ENCODE data around the gene KIRREL1.

The KIRREL1 gene

GRCh38 chr1:157993147-157993917, at the start of gene KIRREL1:
Gene KIRREL1, plus strand, starts transcription at chr1:157993645. Its CDS starts 32 bp downstream, at chr1:157993677.
- DNase-seq (ENCODE audit: extremely low spot score): no peak
- ChIA-PET POLR2A (interaction anchor here (0.6 kb wide), 1 partner anchor 98 kb away, joined by 5 read pairs; no protein-coding TSS in a partner anchor), CTCF (interaction anchor here (0.8 to 4.9 kb wide), 14 partner anchors 9 to 131 kb away, joined by 3 to 39 read pairs (median 12); no protein-coding TSS in a partner anchor)
- TF ChIP-seq, protein P1, sequence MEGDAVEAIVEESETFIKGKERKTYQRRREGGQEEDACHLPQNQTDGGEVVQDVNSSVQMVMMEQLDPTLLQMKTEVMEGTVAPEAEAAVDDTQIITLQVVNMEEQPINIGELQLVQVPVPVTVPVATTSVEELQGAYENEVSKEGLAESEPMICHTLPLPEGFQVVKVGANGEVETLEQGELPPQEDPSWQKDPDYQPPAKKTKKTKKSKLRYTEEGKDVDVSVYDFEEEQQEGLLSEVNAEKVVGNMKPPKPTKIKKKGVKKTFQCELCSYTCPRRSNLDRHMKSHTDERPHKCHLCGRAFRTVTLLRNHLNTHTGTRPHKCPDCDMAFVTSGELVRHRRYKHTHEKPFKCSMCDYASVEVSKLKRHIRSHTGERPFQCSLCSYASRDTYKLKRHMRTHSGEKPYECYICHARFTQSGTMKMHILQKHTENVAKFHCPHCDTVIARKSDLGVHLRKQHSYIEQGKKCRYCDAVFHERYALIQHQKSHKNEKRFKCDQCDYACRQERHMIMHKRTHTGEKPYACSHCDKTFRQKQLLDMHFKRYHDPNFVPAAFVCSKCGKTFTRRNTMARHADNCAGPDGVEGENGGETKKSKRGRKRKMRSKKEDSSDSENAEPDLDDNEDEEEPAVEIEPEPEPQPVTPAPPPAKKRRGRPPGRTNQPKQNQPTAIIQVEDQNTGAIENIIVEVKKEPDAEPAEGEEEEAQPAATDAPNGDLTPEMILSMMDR (IDR thresholded peaks at IDR 0.05; ENCODE audit: control extremely low read depth, extremely low read depth, low read depth, missing control alignments): no peak

- CTCF ChIA-PET: interaction anchor here (1.1 to 1.6 kb wide), 3 partner anchors 14 to 358 kb away, joined by 3 to 5 read pairs (median 3); no protein-coding TSS in a partner anchor
- no peak for DNase-seq (ENCODE audit: extremely low spot score)
- POLR2A ChIA-PET: no interaction called here
- TF ChIP-seq, protein P1 (IDR thresholded peaks at IDR 0.05; ENCODE audit: control extremely low read depth, extremely low read depth, low read depth, missing control alignments): no peak
Observed at GRCh38 chr1:157944663-157945280, 48.7 kb upstream of the KIRREL1 start.

DNA sequence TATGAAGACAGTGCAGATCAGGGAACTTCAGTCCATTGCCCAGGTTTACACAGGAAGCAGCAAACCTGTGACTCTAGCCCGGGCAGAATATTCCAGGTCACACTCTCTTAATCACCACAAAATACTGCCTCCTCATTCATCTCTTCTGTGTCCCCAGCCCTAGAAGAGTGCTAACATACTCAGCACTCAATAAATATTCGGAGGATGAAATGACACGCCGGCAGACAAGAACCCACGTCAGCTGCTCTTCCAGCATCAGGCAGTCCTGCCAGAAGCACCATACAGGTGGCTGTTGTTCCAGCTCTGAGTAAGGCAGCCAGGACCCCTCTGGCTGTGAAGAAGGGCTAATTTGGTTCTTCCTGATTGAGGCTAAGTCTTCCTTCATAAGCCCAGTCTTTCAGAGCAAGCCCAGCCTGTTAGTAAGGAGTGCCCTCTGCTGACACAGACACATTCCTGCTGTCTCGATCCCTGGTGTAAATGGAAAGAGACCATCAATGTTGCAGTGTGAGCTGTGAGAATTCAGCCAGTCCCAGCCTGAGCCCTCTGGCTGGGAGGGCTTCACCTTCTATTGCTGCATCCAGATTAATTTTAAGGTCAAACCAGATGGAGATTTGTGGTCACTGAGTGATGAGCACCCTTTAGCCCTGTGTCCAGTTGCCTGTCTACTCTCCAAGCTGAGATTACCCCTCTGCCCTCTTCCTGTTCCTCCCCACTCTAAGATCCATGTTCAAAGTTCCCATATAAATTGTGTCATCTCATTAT, 45.0 kb upstream of the KIRREL1 start:
- TF ChIP-seq, protein P1 (IDR thresholded peaks at IDR 0.05; ENCODE audit: control extremely low read depth, extremely low read depth, low read depth, missing control alignments): peak; percentile 54
- DNase-seq (ENCODE audit: extremely low spot score): peak; percentile 41
- CTCF ChIA-PET: interaction anchor here (1.2 to 4.2 kb wide), 11 partner anchors 10 to 369 kb away, joined by 3 to 25 read pairs (median 7); no protein-coding TSS in a partner anchor

DNA sequence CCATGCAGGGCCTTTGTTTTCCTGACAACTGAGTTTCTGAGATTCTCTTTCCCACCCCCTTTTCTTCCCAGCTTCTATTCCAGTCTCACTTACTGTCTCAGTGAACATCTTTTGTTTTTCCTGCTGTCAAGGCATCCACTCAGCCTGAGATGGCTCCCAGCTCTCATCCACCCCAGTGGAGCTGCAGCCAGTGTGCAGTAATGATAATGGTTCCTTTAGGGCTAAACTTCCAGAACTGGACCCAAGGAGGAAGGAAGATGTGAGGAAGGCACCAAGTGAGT, 44.4 kb upstream of the KIRREL1 start:
- CTCF ChIA-PET: interaction anchor here (1.3 to 4.2 kb wide), 9 partner anchors 10 to 369 kb away, joined by 4 to 25 read pairs (median 9); no protein-coding TSS in a partner anchor
- no peak for DNase-seq (ENCODE audit: extremely low spot score)
- POLR2A ChIA-PET: no interaction called here
- TF ChIP-seq, protein P1 (IDR thresholded peaks at IDR 0.05; ENCODE audit: control extremely low read depth, extremely low read depth, low read depth, missing control alignments): no peak

More for the DNA sequence above, 45.0 kb upstream of the KIRREL1 start:
- POLR2A ChIA-PET: no interaction called here

GRCh38 chr1:157951230-157951629, 42.2 kb upstream of the KIRREL1 start:
- DNase-seq (ENCODE audit: extremely low spot score): no peak
- CTCF ChIA-PET: interaction anchor here (0.8 to 3.8 kb wide), 7 partner anchors 10 to 170 kb away, joined by 3 to 12 read pairs (median 5); no protein-coding TSS in a partner anchor
- POLR2A ChIA-PET: no interaction called here
- TF ChIP-seq, protein P1 (IDR thresholded peaks at IDR 0.05; ENCODE audit: control extremely low read depth, extremely low read depth, low read depth, missing control alignments): no peak

GRCh38 chr1:157952601-157953000, 40.8 kb upstream of the KIRREL1 start:
- no peak for DNase-seq (ENCODE audit: extremely low spot score)
- ChIA-PET CTCF (interaction anchor here (1.3 kb wide), 1 partner anchor 11 kb away, joined by 6 read pairs; no protein-coding TSS in a partner anchor), POLR2A (no interaction called here)
- TF ChIP-seq, protein P1 (IDR thresholded peaks at IDR 0.05; ENCODE audit: control extremely low read depth, extremely low read depth, low read depth, missing control alignments): no peak
